ENCODE measurements around the gene LEPR.
"Not testable (repeated sequence)": the region's sequence is repeated elsewhere in the genome, so short reads cannot be mapped to it uniquely, and the experiment has no call there.

The LEPR gene

DNA sequence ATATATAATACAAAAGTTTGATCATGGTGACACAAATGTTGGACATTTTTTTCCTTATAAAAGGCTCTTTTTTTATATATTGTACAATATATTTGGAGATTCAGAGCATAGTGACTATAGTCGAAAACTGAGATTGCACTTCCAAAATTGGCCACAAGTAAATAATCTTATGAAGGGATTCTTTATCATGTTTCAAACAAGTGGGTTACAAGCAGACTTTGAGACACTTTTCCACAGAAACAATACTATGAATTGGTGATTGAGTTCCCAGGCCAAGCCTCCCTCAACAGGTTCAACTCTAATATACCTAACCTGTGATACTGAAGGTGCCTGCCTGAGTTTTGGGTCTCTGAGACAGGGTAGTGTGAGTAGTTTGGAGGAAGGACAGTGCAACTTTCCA, 13.8 kb downstream of the LEPR start:
- in situ Hi-C loops (cut with MboI; ENCODE audit: low sequenced_read_pairs), result no loop called here

- in situ Hi-C loops (cut with MboI; ENCODE audit: low sequenced_read_pairs), result no loop called here
These were observed 14.3 kb downstream of the LEPR start for GRCh38 chr1:65434760-65435159.

GRCh38 chr1:65435987-65436386, 15.5 kb downstream of the LEPR start:
- in situ Hi-C loops (cut with MboI; ENCODE audit: low sequenced_read_pairs), result no loop called here

DNA sequence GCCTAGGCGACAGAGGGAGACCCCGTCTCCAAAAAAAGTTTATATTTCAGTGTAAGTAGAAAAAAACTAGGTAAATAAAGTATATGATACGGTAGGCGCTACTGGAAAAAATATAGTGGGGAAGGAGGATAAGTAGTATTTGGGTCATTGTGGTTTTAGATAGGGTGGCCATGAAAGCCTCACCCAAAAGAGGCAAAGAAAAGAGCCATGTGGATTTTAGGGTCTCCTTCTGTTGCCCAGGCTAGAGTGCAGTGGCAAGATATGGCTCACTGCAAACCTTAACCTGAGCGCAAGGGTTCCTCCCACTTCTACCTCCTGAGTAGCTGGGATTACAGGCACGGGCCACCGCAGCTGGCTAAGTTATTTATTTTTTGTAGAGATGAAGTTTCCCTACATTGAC, 17.1 kb downstream of the LEPR start:
- in situ Hi-C loops (cut with MboI; ENCODE audit: low sequenced_read_pairs), result no loop called here

DNA sequence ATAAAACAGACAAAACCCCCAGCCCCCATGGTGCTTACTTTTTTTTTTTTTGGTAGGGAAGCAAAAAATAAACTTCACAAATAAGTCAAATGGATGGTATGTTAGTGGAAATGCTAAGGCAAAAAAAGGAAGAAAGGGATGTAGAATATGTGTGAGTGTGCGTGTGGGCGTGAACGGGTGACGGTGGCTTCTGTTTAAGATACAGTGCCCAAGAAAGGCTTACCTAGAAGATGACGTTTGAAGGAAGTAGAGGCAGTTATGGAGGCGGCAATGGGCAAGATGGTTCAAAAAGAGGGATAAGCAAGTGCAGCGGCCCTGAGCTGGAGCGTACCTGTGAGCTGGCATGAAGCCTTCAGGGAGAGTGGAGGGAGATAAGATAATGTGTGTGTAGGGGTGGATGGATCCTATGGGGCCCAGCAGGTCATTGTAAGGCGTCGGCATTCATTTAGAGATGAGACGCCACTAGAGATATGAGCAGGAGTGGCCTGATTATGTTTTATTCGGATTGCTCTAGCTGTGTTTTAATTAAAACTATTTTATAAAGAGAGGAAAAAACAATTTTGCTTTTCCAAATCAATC, 19.9 kb downstream of the LEPR start:
- in situ Hi-C loops (cut with MboI; ENCODE audit: low sequenced_read_pairs), result no loop called here

DNA sequence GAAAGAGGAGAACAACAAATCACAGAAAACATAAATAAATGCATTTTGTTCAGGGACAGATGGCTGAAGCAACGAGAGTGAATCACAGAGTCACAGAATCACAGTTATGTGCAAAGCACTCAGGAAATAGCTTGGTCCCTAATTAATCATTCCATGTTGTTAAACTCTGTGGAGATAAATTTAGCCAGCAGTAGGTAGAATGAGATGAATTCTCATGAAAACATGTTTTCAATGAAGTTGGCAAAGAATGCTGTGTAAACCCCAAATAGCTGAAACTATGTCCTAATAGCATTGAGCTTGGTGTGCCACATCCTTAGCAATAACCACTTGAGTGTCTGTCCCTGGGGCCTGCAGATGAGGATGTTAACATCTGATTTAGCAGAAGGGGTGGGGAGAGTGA, 20.4 kb downstream of the LEPR start:
- in situ Hi-C loops (cut with MboI; ENCODE audit: low sequenced_read_pairs), result no loop called here

GRCh38 chr1:65441464-65441863, 21.0 kb downstream of the LEPR start:
- in situ Hi-C loops (cut with MboI; ENCODE audit: low sequenced_read_pairs), result no loop called here

- in situ Hi-C loops (cut with MboI; ENCODE audit: low sequenced_read_pairs), result no loop called here
These were observed 22.0 kb downstream of the LEPR start for GRCh38 chr1:65442442-65442841.

- in situ Hi-C loops (cut with MboI; ENCODE audit: low sequenced_read_pairs), result no loop called here
These were observed 23.2 kb downstream of the LEPR start for GRCh38 chr1:65443647-65444046.

- in situ Hi-C loops (cut with MboI; ENCODE audit: low sequenced_read_pairs), result no loop called here
These were observed 23.7 kb downstream of the LEPR start for GRCh38 chr1:65444128-65444640.

GRCh38 chr1:65445837-65446236, 25.4 kb downstream of the LEPR start:
- in situ Hi-C loops (cut with MboI; ENCODE audit: low sequenced_read_pairs), result no loop called here

- in situ Hi-C loops (cut with MboI; ENCODE audit: low sequenced_read_pairs), result no loop called here
These were observed 28.9 kb downstream of the LEPR start for GRCh38 chr1:65449214-65449823.

DNA sequence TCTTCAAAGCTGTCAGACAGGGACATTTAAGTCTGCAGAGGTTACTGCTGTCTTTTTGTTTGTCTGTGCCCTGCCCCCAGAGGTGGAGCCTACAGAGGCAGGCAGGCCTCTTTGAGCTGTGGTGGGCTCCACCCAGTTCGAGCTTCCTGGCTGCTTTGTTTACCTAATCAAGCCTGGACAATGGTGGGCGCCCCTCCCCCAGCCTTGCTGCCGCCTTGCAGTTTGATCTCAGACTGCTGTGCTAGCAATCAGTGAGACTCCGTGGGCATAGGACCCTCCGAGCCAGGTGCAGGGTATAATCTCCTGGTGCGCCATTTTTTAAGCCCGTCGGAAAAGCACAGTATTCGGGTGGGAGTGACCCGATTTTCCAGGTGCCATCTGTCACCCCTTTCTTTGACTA, 35.2 kb downstream of the LEPR start:
- in situ Hi-C loops (cut with MboI; ENCODE audit: low sequenced_read_pairs), result not testable (repeated sequence)

DNA sequence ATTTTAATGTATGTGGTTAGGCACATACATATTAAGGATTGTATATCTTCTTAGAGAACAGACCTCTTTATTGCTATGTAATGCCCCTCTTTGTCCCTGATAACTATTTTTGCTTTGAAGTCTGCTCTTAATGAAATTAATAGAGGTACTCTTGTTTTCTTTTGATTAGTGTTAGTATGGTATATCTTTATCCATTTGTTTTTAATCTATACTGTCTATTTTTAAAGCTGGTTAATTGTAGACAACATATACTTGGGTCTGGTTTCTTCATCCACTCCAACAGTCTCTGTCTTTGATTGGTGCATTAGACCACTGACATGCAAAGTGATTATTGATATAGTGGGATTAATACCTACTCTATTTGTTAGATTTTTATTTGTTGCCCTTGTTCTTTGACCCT, 36.0 kb downstream of the LEPR start:
- in situ Hi-C loops (cut with MboI; ENCODE audit: low sequenced_read_pairs), result no loop called here

- in situ Hi-C loops (cut with MboI; ENCODE audit: low sequenced_read_pairs), result no loop called here
These were observed 37.4 kb downstream of the LEPR start for GRCh38 chr1:65457868-65458267.

DNA sequence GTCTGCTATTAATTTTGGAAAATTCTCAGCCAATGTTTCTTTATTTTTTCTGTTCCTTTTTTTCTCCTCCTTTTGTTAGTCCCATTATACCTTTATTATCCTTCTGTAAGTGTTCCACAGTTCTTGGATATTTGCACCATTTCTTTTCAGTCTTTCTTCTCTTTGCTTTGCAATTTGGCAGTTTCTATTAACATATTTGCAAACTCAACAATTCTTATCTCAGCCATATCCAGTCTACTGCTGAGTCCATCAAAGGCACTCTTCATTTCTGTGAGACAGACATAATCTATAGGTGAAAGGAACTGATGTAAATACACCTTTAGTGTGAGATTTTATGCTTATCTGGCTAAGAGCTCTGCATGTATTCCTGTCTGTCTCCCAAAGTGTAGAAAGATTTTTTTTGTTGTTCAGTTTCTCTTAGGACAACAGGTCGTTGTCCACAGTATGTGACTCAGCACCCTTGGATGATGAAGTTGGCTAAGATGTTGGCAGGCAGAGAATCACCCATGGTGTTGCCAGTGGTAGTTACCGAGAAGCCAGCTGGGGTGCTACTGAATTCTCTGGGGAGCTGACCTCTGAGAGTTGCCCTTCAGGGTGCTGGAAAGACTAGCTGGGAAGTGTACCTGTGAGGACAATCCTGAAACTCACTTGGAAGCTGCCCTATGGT, 38.4 kb downstream of the LEPR start:
- in situ Hi-C loops (cut with MboI; ENCODE audit: low sequenced_read_pairs), result no loop called here

- in situ Hi-C loops (cut with MboI; ENCODE audit: low sequenced_read_pairs), result no loop called here
These were observed 38.9 kb downstream of the LEPR start for GRCh38 chr1:65459397-65459768.

DNA sequence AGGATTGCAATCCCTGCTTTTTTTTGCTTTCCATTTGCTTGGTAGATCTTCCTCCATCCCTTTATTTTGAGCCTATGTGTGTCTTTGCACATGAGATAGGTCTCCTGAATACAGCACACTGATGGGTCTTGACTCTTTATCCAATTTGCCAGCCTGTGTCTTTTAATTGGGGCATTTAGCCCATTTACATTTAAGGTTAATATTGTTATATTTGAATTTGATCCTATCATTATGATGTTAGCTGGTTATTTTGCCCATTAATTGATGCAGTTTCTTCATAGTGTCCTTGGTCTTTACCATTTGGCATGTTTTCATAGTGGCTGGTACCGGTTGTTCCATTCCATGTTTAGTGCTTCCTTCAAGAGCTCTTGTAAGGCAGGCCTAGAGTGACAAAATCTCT, 45.4 kb downstream of the LEPR start:
- in situ Hi-C loops (cut with MboI; ENCODE audit: low sequenced_read_pairs), result not testable (repeated sequence)

DNA sequence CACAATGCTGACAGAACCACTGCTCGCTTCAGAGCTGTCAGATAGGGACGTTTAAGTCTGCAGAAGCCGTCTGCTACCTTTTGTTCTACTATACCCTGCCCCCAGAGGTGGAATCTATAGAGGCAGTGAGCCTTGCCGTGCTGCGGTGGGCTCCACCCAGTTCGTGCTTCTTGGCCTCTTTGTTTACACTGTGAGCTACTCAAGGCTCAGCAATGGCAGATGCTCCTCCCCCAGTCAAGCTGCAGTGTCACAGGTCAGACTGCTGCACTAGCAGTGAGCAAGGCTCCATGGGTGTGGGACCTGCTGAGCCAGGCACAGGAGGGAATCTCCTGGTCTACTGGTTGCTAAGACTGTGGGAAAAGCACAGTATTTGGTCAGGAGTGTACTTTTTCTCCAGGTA, 47.1 kb downstream of the LEPR start:
- in situ Hi-C loops (cut with MboI; ENCODE audit: low sequenced_read_pairs), result no loop called here

GRCh38 chr1:65469126-65469888, 48.8 kb downstream of the LEPR start:
- in situ Hi-C loops (cut with MboI; ENCODE audit: low sequenced_read_pairs), result no loop called here

- in situ Hi-C loops (cut with MboI; ENCODE audit: low sequenced_read_pairs), result no loop called here
These were observed 49.4 kb downstream of the LEPR start for GRCh38 chr1:65469889-65470340.

Measured in HL-60/S4 (cell line).